SU-DHL-6 (cell line): Measurements from ENCODE around the gene ABCA4.

Source experiments
- CTCF ChIP-seq: fragments of 200-600 bp; sonication (generic); IDR thresholded peaks from one replicate; pipeline ENCODE4 v1.5.1; 2017; ENCODE audit warnings: antibody characterized with exemption, mild to moderate bottlenecking, low read length, moderate library complexity; ENCODE audit not compliant: insufficient read depth, poor library complexity, severe bottlenecking
- EZH2phosphoT487 ChIP-seq: fragments of 200-600 bp; sonication (generic), shearing (Covaris generic); conservative IDR thresholded peaks from 2 replicates; pipeline ENCODE4 v1.6.1; 2018; ENCODE audit warnings: mild to moderate bottlenecking, antibody characterized with exemption, low read length, moderate library complexity, mixed read lengths

GRCh38 chr1:94094469-94095111 lies 26.4 kb downstream of the ABCA4 start:
- no peak for TF ChIP-seq CTCF
- TF ChIP-seq EZH2phosphoT487 = no peak
